ENCODE results near the gene CEP95. TPM values are rescaled to one million over a fixed set of nuclear protein-coding genes. Genes with fewer than 3 reads are reported as not detected.

Gene CEP95
- total RNA-seq, 1 experiment from 2014 or later, result 77.0 TPM

GRCh38 chr17:64531955-64532371 is 25.2 kb downstream of the CEP95 start:
- POLR2A ChIA-PET, result interaction anchor here (0.8 kb wide), 1 partner anchor 11 kb away, joined by 3 read pairs; no protein-coding TSS in a partner anchor
- peaks cover 6% of the 10 kb centered on the region; the same call in 1 of the 2 replicates for H4K20me1 ChIP-seq (ENCODE audit: insufficient read depth)
- intact Hi-C loops (cut with micrococcal nuclease), result no loop called here
- no peak overlapping the region for H3K4me2 ChIP-seq (ENCODE audit: low read length)
- no peaks in the 10 kb centered on the region for H3K4me1 ChIP-seq (ENCODE audit: control insufficient read depth in 1 of 2, insufficient read depth in 2 of 2, low read length in 2 of 2)
- H3K27ac ChIP-seq (ENCODE audit: low read depth, low read length), result no peak overlapping the region
- no peaks in the 10 kb centered on the region for H3K9me2 ChIP-seq (ENCODE audit: insufficient read depth)
- RAD21 ChIA-PET (ENCODE audit: low non-redundant PET in 1 of 2, low total read pairs in 2 of 2, uncharacterized antibody in 2 of 2, unreplicated experiment in 2 of 2), result no interaction called here
- TF ChIP-seq FOSL1 (IDR thresholded peaks at IDR 0.05; ENCODE audit: low read depth) (no peak), POLR2AphosphoS5 (IDR thresholded peaks at IDR 0.05; ENCODE audit: low read depth, low read length) (peak; percentile 22; the same call in 1 of the 2 replicates)
- CTCF ChIA-PET, result interaction anchor here (2.6 kb wide), 1 partner anchor 112 kb away, joined by 34 read pairs; no protein-coding TSS in a partner anchor
- DNase-seq (ENCODE audit: low read depth, low spot score) (no peak), ATAC-seq (no peak)
- H3K9ac ChIP-seq (ENCODE audit: low read length), result no peak overlapping the region
- H2AFZ ChIP-seq (ENCODE audit: low read depth, low read length, poor library complexity, severe bottlenecking), result no peak overlapping the region
- H3K9me3 ChIP-seq (ENCODE audit: control insufficient read depth in 1 of 2, insufficient read depth in 1 of 2, low read depth in 1 of 2, low read length in 2 of 2), result no peaks in the 10 kb centered on the region
- no peak overlapping the region for H3K4me3 ChIP-seq (replicated peaks in 1 of 2; ENCODE audit: low read depth in 1 of 2, low read length in 2 of 2)
- no peaks in the 10 kb centered on the region for H3K27me3 ChIP-seq (ENCODE audit: insufficient read depth, low read length)
- no TSS peak for BruUV-seq (replicated peaks)
- H3K79me2 ChIP-seq (ENCODE audit: insufficient read depth, low read length), result peaks cover under 1% of the 10 kb centered on the region; the same call in 1 of the 2 replicates
- peaks cover 75 to 85% of the 10 kb centered on the region in 2 experiments for H3K36me3 ChIP-seq (ENCODE audit: control insufficient read depth in 1 of 2, insufficient read depth in 2 of 2, low read length in 2 of 2)

GRCh38 chr17:64532409-64532808 is 25.6 kb downstream of the CEP95 start:
- Histone ChIP-seq H3K4me2 (ENCODE audit: low read length) (no peak overlapping the region), H3K36me3 (ENCODE audit: control insufficient read depth in 1 of 2, insufficient read depth in 2 of 2, low read length in 2 of 2) (peaks cover 75 to 88% of the 10 kb centered on the region in 2 experiments), H4K20me1 (ENCODE audit: insufficient read depth) (peaks cover 6% of the 10 kb centered on the region; the same call in 1 of the 2 replicates), H3K4me3 (replicated peaks in 1 of 2; ENCODE audit: low read depth in 1 of 2, low read length in 2 of 2) (no peak overlapping the region), H3K79me2 (ENCODE audit: insufficient read depth, low read length) (no peaks in the 10 kb centered on the region), H3K9me3 (ENCODE audit: control insufficient read depth in 1 of 2, insufficient read depth in 1 of 2, low read depth in 1 of 2, low read length in 2 of 2) (no peaks in the 10 kb centered on the region), H2AFZ (ENCODE audit: low read depth, low read length, poor library complexity, severe bottlenecking) (no peak overlapping the region), H3K9ac (ENCODE audit: low read length) (no peak overlapping the region), H3K27me3 (ENCODE audit: insufficient read depth, low read length) (no peaks in the 10 kb centered on the region), H3K27ac (ENCODE audit: low read depth, low read length) (no peak overlapping the region), H3K4me1 (ENCODE audit: control insufficient read depth in 1 of 2, insufficient read depth in 2 of 2, low read length in 2 of 2) (no peaks in the 10 kb centered on the region), H3K9me2 (ENCODE audit: insufficient read depth) (no peaks in the 10 kb centered on the region)
- TF ChIP-seq CEBPB (IDR thresholded peaks at IDR 0.05; ENCODE audit: low read depth), result no peak
- TF ChIP-seq POLR2AphosphoS5 (IDR thresholded peaks at IDR 0.05; ENCODE audit: low read depth, low read length), result peak; percentile 8; the same call in 1 of the 2 replicates
- intact Hi-C loops (cut with micrococcal nuclease), result no loop called here
- DNase-seq (ENCODE audit: low read depth, low spot score), result no peak
- BruUV-seq (replicated peaks), result no TSS peak
- ChIA-PET POLR2A (interaction anchor here (0.8 to 1.8 kb wide), 2 partner anchors 12 to 35 kb away, joined by 3 to 4 read pairs; partner anchors contain the start of gene POLG2), CTCF (interaction anchor here (1.4 to 2.6 kb wide), 2 partner anchors 13 to 112 kb away, joined by 3 to 34 read pairs; no protein-coding TSS in a partner anchor), RAD21 (ENCODE audit: low non-redundant PET in 1 of 2, low total read pairs in 2 of 2, uncharacterized antibody in 2 of 2, unreplicated experiment in 2 of 2) (no interaction called here)
- no peak for ATAC-seq

All from HCT116 (cell line).